Activated T-cell treated with anti-CD3 and anti-CD28 coated beads, Interleukin-2, amount 50 U/mL, for 72 hours (primary cell): ENCODE results near the gene SLC23A1. TPM values are rescaled to one million over a fixed set of nuclear protein-coding genes. Genes with fewer than 3 reads are reported as not detected.
A peak's percentile ranks its signal among the peaks of the same experiment; 100 is the strongest.

Experiments used
- ATAC-seq, 2 donors: fragments of 150-1000 bp; cut with Tn5 transposase; replicated peaks in 1 of 2; 2 replicates each; pipeline ENCODE4 v1.10.0; 2021; ENCODE audit warnings: moderate library complexity in 2 of 2, mild to moderate bottlenecking in 1 of 2
- DNase-seq, 2 donors: peaks; one replicate each; pipeline ENCODE4 v3.0.0; 2021 to 2022; ENCODE audit warnings: mixed read lengths in 1 of 2
- H3K27ac Mint-ChIP-seq: one replicate; pipeline ENCODE4 v1.8.0; 2022; ENCODE audit warnings: mild to moderate bottlenecking, moderate library complexity, mixed read lengths
- H3K27me3 Mint-ChIP-seq: one replicate; pipeline ENCODE4 v1.8.0; 2022; ENCODE audit warnings: low read depth, mixed read lengths
- H3K36me3 Mint-ChIP-seq, 2 donors: one replicate each; pipeline ENCODE4 v1.8.0; 2022; ENCODE audit warnings: mixed read lengths in 2 of 2, mild to moderate bottlenecking in 1 of 2; ENCODE audit not compliant: insufficient read depth in 2 of 2
- H3K4me1 Mint-ChIP-seq: one replicate; pipeline ENCODE4 v1.8.0; 2022; ENCODE audit warnings: low read depth, mixed read lengths
- H3K4me3 Mint-ChIP-seq, 2 donors: one replicate each; pipeline ENCODE4 v1.8.0; 2022; ENCODE audit warnings: mild to moderate bottlenecking in 2 of 2, mixed read lengths in 2 of 2, moderate library complexity in 2 of 2
- H3K9me3 Mint-ChIP-seq, 2 donors: one replicate each; pipeline ENCODE4 v1.8.0; 2022; ENCODE audit warnings: mixed read lengths in 2 of 2
- total RNA-seq, 2 donors: library from RNA; stranded (reverse); gene quantifications; one replicate each; pipeline ENCODE4 v1.2.3, GENCODE V29; 2022

SLC23A1 gene
- total RNA-seq, 2 donors from 2014 or later, result 1.9 to 2.8 TPM

GRCh38 chr5:139382807-139383206, 290 bp downstream of the SLC23A1 start:
- Mint-ChIP-seq H3K4me3 (no peak overlapping the region), H3K4me1 (peaks cover 33% of the 10 kb centered on the region), H3K9me3 (no peaks in the 10 kb centered on the region), H3K27ac (no peak overlapping the region), H3K36me3 (no peaks in the 10 kb centered on the region), H3K27me3 (no peaks in the 10 kb centered on the region)
- ATAC-seq (no peak), DNase-seq (no peak)

GRCh38 chr5:139381837-139382761, 998 bp downstream of the SLC23A1 start:
- H3K27me3 Mint-ChIP-seq, result no peaks in the 10 kb centered on the region
- H3K4me1 Mint-ChIP-seq, result peaks cover 30% of the 10 kb centered on the region
- H3K9me3 Mint-ChIP-seq, result no peaks in the 10 kb centered on the region
- no peak overlapping the region for H3K27ac Mint-ChIP-seq
- H3K36me3 Mint-ChIP-seq, result no peaks in the 10 kb centered on the region
- ATAC-seq, result no peak
- no peak overlapping the region for H3K4me3 Mint-ChIP-seq
- DNase-seq, result no peak

GRCh38 chr5:139379626-139380449, 3.3 kb downstream of the SLC23A1 start:
- H3K4me3 Mint-ChIP-seq, result no peak overlapping the region
- ATAC-seq, result no peak
- H3K36me3 Mint-ChIP-seq, result peaks cover 0 to 3% of the 10 kb centered on the region in 2 donors
- H3K27ac Mint-ChIP-seq, result no peak overlapping the region
- DNase-seq, result no peak
- no peaks in the 10 kb centered on the region for H3K27me3 Mint-ChIP-seq
- H3K9me3 Mint-ChIP-seq, result no peaks in the 10 kb centered on the region
- peaks cover 7% of the 10 kb centered on the region for H3K4me1 Mint-ChIP-seq

GRCh38 chr5:139378941-139379361, 4.1 kb downstream of the SLC23A1 start:
- Mint-ChIP-seq H3K27me3 (no peaks in the 10 kb centered on the region), H3K36me3 (peaks cover 0 to 3% of the 10 kb centered on the region in 2 donors), H3K4me1 (no peaks in the 10 kb centered on the region), H3K27ac (no peak overlapping the region), H3K9me3 (no peaks in the 10 kb centered on the region), H3K4me3 (no peak overlapping the region)
- ATAC-seq (no peak), DNase-seq (no peak)

- ATAC-seq, result no peak
- Mint-ChIP-seq H3K4me1 (no peaks in the 10 kb centered on the region), H3K4me3 (no peak overlapping the region), H3K36me3 (peaks cover 0 to 3% of the 10 kb centered on the region in 2 donors), H3K27me3 (no peaks in the 10 kb centered on the region), H3K27ac (no peak overlapping the region), H3K9me3 (no peaks in the 10 kb centered on the region)
- DNase-seq, result no peak
Measured at GRCh38 chr5:139378101-139378825, 4.8 kb downstream of the SLC23A1 start.

GRCh38 chr5:139377226-139377625, 5.9 kb downstream of the SLC23A1 start:
- H3K4me3 Mint-ChIP-seq, result no peak overlapping the region

GRCh38 chr5:139376364-139376763, 6.7 kb downstream of the SLC23A1 start:
- Mint-ChIP-seq H3K9me3 (no peaks in the 10 kb centered on the region), H3K36me3 (peaks cover 0 to 3% of the 10 kb centered on the region in 2 donors), H3K27ac (no peak overlapping the region), H3K4me3 (no peak overlapping the region), H3K4me1 (peaks cover 11% of the 10 kb centered on the region), H3K27me3 (no peaks in the 10 kb centered on the region)
- ATAC-seq (no peak), DNase-seq (no peak)

More at GRCh38 chr5:139377226-139377625, 5.9 kb downstream of the SLC23A1 start:
- Mint-ChIP-seq H3K27ac (no peak overlapping the region), H3K4me1 (peaks cover 2% of the 10 kb centered on the region), H3K36me3 (peaks cover 0 to 3% of the 10 kb centered on the region in 2 donors), H3K27me3 (no peaks in the 10 kb centered on the region), H3K9me3 (no peaks in the 10 kb centered on the region)
- ATAC-seq (peak in 1 of 2 donors; percentile 32), DNase-seq (no peak)

- DNase-seq (no peak), ATAC-seq (no peak)
- H3K27ac Mint-ChIP-seq, result no peak overlapping the region
- no peak overlapping the region for H3K4me3 Mint-ChIP-seq
- no peaks in the 10 kb centered on the region for H3K27me3 Mint-ChIP-seq
- H3K9me3 Mint-ChIP-seq, result no peaks in the 10 kb centered on the region
- H3K4me1 Mint-ChIP-seq, result peaks cover 16% of the 10 kb centered on the region
- peaks cover 0 to 3% of the 10 kb centered on the region in 2 donors for H3K36me3 Mint-ChIP-seq
Measured at GRCh38 chr5:139374909-139375308, 8.2 kb downstream of the SLC23A1 start.

GRCh38 chr5:139371482-139372435, 11.3 kb downstream of the SLC23A1 start:
- ATAC-seq, result peak; percentile 54 to 74
- H3K27ac Mint-ChIP-seq, result peak overlapping the region; percentile 66
- H3K4me1 Mint-ChIP-seq, result peaks cover 16% of the 10 kb centered on the region
- H3K36me3 Mint-ChIP-seq, result peaks cover 3% of the 10 kb centered on the region in 2 donors
- H3K9me3 Mint-ChIP-seq, result no peaks in the 10 kb centered on the region
- no peaks in the 10 kb centered on the region for H3K27me3 Mint-ChIP-seq
- peak overlapping the region in 1 of 2 donors; percentile 48 for H3K4me3 Mint-ChIP-seq
- DNase-seq, result no peak

- ATAC-seq (no peak), DNase-seq (no peak)
- no peak overlapping the region for H3K27ac Mint-ChIP-seq
- peaks cover 0 to 10% of the 10 kb centered on the region in 2 donors for H3K36me3 Mint-ChIP-seq
- peaks cover 19% of the 10 kb centered on the region for H3K4me1 Mint-ChIP-seq
- no peaks in the 10 kb centered on the region for H3K9me3 Mint-ChIP-seq
- H3K4me3 Mint-ChIP-seq, result no peak overlapping the region
- H3K27me3 Mint-ChIP-seq, result no peaks in the 10 kb centered on the region
Measured at GRCh38 chr5:139369181-139369580, 13.9 kb downstream of the SLC23A1 start.

- no peaks in the 10 kb centered on the region for H3K9me3 Mint-ChIP-seq
- H3K36me3 Mint-ChIP-seq, result peaks cover 4 to 16% of the 10 kb centered on the region in 2 donors
- no peaks in the 10 kb centered on the region for H3K27me3 Mint-ChIP-seq
- peaks cover 25% of the 10 kb centered on the region for H3K4me1 Mint-ChIP-seq
- H3K4me3 Mint-ChIP-seq, result no peak overlapping the region
- H3K27ac Mint-ChIP-seq, result peak overlapping the region; percentile 55
- DNase-seq (no peak), ATAC-seq (no peak)
Measured at GRCh38 chr5:139368613-139369012, 14.5 kb downstream of the SLC23A1 start.

- no peak for DNase-seq
- Mint-ChIP-seq H3K36me3 (peaks cover 6 to 18% of the 10 kb centered on the region in 2 donors), H3K4me1 (peaks cover 26% of the 10 kb centered on the region)
Measured at GRCh38 chr5:139364466-139364865, 18.6 kb downstream of the SLC23A1 start.

More at GRCh38 chr5:139364466-139364865, 18.6 kb downstream of the SLC23A1 start:
- H3K4me3 Mint-ChIP-seq, result no peak overlapping the region
- no peaks in the 10 kb centered on the region for H3K27me3 Mint-ChIP-seq
- H3K27ac Mint-ChIP-seq, result peak overlapping the region; percentile 75
- H3K9me3 Mint-ChIP-seq, result no peaks in the 10 kb centered on the region
- ATAC-seq, result no peak
